ENCODE measurements around the gene GOLPH3.

- TF ChIP-seq CTCF (conservative IDR thresholded peaks at IDR 0.05; ENCODE audit: low read depth, low read length) (no peak), FOS (IDR thresholded peaks at IDR 0.05; ENCODE audit: low read depth, low read length) (no peak), CHD1 (IDR thresholded peaks at IDR 0.05; ENCODE audit: low read depth, low read length) (no peak), RCOR1 (IDR thresholded peaks at IDR 0.05; ENCODE audit: insufficient replicate concordance, low read length) (no peak), POLR2A (IDR thresholded peaks at IDR 0.05; ENCODE audit: low read depth, low read length) (no peak), USF2 (IDR thresholded peaks at IDR 0.05; ENCODE audit: low read depth, low read length) (no peak), MAZ (IDR thresholded peaks at IDR 0.05; ENCODE audit: borderline replicate concordance, low read depth, low read length) (no peak), ELK1 (IDR thresholded peaks at IDR 0.05; ENCODE audit: borderline replicate concordance, low read depth, low read length) (no peak), CEBPB (IDR thresholded peaks at IDR 0.05; ENCODE audit: low read depth, low read length) (no peak), NFE2L2 (IDR thresholded peaks at IDR 0.05; ENCODE audit: low read depth, low read length) (no peak), BHLHE40 (IDR thresholded peaks at IDR 0.05; ENCODE audit: low read depth, low read length) (no peak)
These were observed 46.4 kb downstream of the GOLPH3 start for GRCh38 chr5:32127711-32128110.

All from IMR-90 (cell line).